Measurements from ENCODE around the gene FBXL4. TPM values are rescaled to one million over a fixed set of nuclear protein-coding genes. Genes with fewer than 3 reads are reported as not detected.

The FBXL4 gene
- total RNA-seq, 1 donor from 2014 or later, result 14.4 TPM

DNA sequence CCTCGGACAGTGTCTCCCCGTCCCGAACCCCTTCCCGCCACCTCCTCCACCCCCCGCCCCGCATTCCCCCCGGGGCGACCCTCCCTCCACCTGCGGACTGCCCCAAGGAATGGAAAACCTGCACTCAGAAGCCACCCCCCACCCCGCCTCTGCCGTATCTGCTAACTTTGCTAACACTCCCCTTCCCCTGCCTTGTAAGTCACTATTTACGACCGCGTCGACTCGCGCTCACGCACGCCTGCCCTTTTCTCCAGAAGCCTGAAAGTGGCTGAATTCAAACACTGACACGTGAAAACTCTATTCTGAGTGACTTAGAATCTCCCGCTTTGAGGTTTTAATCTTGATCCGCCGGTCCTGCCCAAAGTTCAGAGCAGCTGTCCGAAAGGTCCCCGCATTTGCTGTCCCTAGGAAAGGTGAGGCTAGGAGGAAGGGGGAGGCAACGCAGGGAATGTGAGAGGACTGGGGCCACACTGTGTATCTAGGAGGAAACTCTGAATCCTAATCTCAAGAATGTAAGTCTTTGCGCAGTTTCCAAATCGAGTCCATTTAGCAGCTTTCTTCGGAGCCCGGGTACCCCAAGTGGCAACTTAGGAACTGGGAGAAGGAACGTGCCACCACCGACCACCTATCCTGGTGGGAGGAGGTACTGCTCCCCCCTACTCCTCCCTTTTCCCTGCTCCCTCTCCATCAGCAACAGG lies 122.7 kb downstream of the FBXL4 start:
- TF ChIP-seq, protein P1, sequence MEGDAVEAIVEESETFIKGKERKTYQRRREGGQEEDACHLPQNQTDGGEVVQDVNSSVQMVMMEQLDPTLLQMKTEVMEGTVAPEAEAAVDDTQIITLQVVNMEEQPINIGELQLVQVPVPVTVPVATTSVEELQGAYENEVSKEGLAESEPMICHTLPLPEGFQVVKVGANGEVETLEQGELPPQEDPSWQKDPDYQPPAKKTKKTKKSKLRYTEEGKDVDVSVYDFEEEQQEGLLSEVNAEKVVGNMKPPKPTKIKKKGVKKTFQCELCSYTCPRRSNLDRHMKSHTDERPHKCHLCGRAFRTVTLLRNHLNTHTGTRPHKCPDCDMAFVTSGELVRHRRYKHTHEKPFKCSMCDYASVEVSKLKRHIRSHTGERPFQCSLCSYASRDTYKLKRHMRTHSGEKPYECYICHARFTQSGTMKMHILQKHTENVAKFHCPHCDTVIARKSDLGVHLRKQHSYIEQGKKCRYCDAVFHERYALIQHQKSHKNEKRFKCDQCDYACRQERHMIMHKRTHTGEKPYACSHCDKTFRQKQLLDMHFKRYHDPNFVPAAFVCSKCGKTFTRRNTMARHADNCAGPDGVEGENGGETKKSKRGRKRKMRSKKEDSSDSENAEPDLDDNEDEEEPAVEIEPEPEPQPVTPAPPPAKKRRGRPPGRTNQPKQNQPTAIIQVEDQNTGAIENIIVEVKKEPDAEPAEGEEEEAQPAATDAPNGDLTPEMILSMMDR (IDR thresholded peaks at IDR 0.05), result no peak

DNA sequence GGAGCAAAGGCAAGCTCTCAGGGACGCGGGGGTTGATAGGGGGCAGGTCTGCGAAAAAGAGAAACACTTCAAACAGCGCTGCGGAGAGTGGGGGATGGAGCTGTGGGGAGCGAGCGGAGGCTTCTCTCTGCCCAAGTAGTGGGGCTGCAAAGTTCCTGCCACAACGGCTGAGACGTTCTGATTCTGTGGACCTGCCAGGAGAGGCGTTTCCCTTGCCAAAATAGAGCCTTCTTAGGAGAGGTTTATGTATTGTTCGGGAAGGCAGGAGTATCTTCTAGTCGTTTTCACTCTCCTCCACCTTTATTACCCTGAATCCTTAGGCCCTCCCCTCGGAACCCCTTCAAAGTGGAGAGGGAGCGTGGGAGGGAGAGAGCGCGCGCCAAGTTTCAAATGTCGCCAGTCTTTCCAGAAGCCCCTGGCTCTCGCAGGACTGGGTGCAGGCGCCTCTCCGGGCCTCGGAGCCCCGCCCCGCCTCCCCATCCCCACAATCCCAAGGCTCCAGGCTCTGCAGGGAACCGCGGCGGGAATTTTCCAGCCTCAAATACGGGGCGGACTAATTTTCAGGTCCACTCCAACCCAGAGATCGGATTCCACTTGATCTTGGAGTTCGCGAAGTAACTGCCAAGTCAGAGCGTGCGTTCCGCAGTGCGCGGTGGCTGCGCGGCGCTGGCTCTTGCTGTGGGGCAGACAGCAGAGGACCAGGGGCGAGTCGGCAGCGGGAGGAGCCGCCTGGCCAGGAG lies 123.4 kb downstream of the FBXL4 start:
- Mint-ChIP-seq H3K36me3 (ENCODE audit: low read depth) (no peaks in the 10 kb centered on the region), H3K4me3 (ENCODE audit: unreplicated experiment) (peak overlapping the region; percentile 61), H3K27ac (ENCODE audit: unreplicated experiment) (no peak overlapping the region), H3K9me3 (ENCODE audit: low read depth) (no peaks in the 10 kb centered on the region), H3K4me1 (ENCODE audit: low read depth) (peaks cover 25% of the 10 kb centered on the region), H3K27me3 (ENCODE audit: low read depth) (peaks cover 75% of the 10 kb centered on the region)
- no peak for DNase-seq (ENCODE audit: low spot score)
- TF ChIP-seq, protein P1 (IDR thresholded peaks at IDR 0.05), result no peak

More for the DNA sequence above, 122.7 kb downstream of the FBXL4 start:
- peak overlapping the region; percentile 66 for H3K4me3 Mint-ChIP-seq (ENCODE audit: unreplicated experiment)
- DNase-seq (ENCODE audit: low spot score), result no peak
- H3K27ac Mint-ChIP-seq (ENCODE audit: unreplicated experiment), result no peak overlapping the region
- peaks cover 73% of the 10 kb centered on the region for H3K27me3 Mint-ChIP-seq (ENCODE audit: low read depth)
- peaks cover 25% of the 10 kb centered on the region for H3K4me1 Mint-ChIP-seq (ENCODE audit: low read depth)
- H3K9me3 Mint-ChIP-seq (ENCODE audit: low read depth), result no peaks in the 10 kb centered on the region
- H3K36me3 Mint-ChIP-seq (ENCODE audit: low read depth), result no peaks in the 10 kb centered on the region

DNA sequence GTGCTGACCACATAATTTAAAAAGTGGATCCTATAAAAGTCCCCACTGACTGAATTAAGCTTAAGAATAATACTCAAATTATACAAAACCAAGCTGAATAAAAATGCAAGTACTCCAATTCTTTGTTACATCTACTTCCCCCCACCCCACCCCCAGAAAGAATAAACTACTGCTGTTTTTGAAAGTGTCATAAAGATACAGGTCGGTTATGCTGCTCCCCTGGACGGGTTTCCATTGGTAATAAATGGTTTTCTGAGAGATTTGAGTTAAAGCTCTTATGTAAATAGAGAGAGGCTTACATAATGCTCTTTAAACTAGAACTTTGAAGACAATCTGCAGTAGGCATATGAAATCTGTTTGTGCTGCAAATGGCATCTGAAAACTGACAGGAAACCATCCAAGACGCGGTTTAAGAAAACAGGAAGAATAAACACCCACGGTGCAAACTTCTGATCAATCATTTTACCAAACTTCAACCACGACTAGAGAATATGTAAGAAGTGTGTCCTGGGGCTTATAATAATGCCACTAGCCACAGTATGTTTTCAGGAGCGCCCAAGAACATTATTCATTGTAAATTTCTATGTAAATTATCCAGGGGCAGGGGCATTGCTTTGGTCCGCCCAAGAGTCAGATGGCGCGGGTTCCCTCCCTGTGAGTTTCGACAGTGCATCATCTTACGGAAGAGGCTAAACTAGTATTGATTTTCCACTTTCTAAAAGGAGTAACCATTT lies 124.2 kb downstream of the FBXL4 start:
- no peaks in the 10 kb centered on the region for H3K36me3 Mint-ChIP-seq (ENCODE audit: low read depth)
- H3K9me3 Mint-ChIP-seq (ENCODE audit: low read depth), result no peaks in the 10 kb centered on the region
- H3K4me1 Mint-ChIP-seq (ENCODE audit: low read depth), result peaks cover 25% of the 10 kb centered on the region
- H3K27ac Mint-ChIP-seq (ENCODE audit: unreplicated experiment), result no peak overlapping the region
- DNase-seq (ENCODE audit: low spot score), result no peak
- TF ChIP-seq, protein P1 (IDR thresholded peaks at IDR 0.05), result no peak
- H3K4me3 Mint-ChIP-seq (ENCODE audit: unreplicated experiment), result peak overlapping the region; percentile 61
- peaks cover 75% of the 10 kb centered on the region for H3K27me3 Mint-ChIP-seq (ENCODE audit: low read depth)

DNA sequence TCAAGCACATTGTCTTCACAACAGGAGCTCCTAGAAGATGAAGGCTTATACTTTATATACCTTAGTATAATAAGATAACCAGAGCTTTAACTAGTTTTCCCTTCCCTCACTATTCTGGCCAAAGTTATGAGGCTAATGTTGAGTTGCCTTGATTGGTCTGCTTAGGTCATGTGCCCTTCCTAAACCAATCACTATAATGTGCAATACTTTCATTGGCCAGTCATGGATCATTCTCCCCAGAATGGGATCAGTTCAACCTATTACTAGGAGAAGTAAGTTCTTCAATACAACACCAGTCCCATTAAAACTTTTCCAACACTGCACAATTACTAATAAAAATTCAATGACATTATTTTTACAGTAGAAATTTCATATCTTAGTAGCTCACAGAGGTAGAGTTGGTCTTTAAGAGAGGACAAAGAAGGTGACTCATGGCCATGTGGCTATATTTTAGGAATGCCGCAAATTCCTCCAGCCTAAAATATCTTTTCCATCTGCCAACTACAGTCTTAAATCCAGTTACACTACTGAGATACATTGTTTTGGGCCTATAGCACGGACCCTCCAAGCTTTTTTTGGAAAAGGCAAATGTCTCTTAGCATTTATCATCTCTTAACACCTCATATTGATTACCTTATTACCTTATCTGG lies 125.9 kb downstream of the FBXL4 start:
- no peak for DNase-seq (ENCODE audit: low spot score)
- Mint-ChIP-seq H3K27me3 (ENCODE audit: low read depth) (peaks cover 62% of the 10 kb centered on the region), H3K36me3 (ENCODE audit: low read depth) (no peaks in the 10 kb centered on the region), H3K4me1 (ENCODE audit: low read depth) (peaks cover 15% of the 10 kb centered on the region), H3K4me3 (ENCODE audit: unreplicated experiment) (no peak overlapping the region), H3K27ac (ENCODE audit: unreplicated experiment) (no peak overlapping the region), H3K9me3 (ENCODE audit: low read depth) (peaks cover 5% of the 10 kb centered on the region)
- TF ChIP-seq, protein P1 (IDR thresholded peaks at IDR 0.05), result no peak

Other genes with a start within 250 kb of the FBXL4 start
- 0.05 TPM in 1 of 3 replicates, not detected in the others for gene POU3F2, start 113.4 kb downstream of the FBXL4 start, total RNA-seq

All from chondrocyte (in vitro differentiated cells).